Spleen (tissue), 7 donors: ENCODE measurements around the gene PYROXD2.

Experiments used
- POLR2A ChIP-seq, 3 donors: fragments of 450-650 bp; IDR thresholded peaks; one replicate each; pipeline ENCODE4 v1.5.1; 2017; ENCODE audit warnings: antibody characterized with exemption in 3 of 3, mild to moderate bottlenecking in 1 of 3
- POLR2AphosphoS5 ChIP-seq, 3 donors: sonication (generic); formaldehyde crosslinking; IDR thresholded peaks; one replicate each; pipeline ENCODE4 v1.5.1; 2017; ENCODE audit warnings: antibody characterized with exemption in 3 of 3
- TF ChIP-seq, protein P1 (sequence below), 11 experiments: fragments of 200-600 bp in 7 of 11; fragments of 450-650 bp in 4 of 11; sonication (generic) in 4 of 11; IDR thresholded peaks in 8 of 11; conservative IDR thresholded peaks in 3 of 11; 1 replicate in 7 of 11; 2 replicates in 4 of 11; pipeline versions ENCODE4 v1.4.0 to v1.8.0; 2016 to 2021; ENCODE audit warnings: antibody characterized with exemption in 11 of 11, inconsistent platforms in 4 of 11, mild to moderate bottlenecking in 1 of 11
- donor health status: DM: no; HTN: no; CAD: no; lungs with moderate emphysema.
- donor health status: DM: no; HTN: no; CAD: no.
- donor health status: DM: no; HTN: no; CAD: no.

DNA sequence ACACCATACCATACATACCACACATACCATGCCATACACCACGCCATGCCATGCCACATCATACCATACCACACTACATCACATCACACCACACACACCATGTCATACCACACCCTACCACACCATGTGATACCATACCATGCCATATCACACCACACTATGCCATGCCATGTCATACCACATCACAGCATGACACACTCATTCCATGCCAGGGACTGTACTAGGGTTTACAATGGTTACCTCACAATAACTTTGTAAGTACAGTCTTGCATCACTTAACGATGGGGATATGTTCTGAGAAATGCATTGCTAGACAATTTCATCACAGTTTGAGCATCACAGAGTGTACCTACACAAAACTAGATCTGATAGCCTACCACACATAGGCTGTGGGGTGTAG, 14.5 kb downstream of the PYROXD2 start:
- TF ChIP-seq, protein P1, sequence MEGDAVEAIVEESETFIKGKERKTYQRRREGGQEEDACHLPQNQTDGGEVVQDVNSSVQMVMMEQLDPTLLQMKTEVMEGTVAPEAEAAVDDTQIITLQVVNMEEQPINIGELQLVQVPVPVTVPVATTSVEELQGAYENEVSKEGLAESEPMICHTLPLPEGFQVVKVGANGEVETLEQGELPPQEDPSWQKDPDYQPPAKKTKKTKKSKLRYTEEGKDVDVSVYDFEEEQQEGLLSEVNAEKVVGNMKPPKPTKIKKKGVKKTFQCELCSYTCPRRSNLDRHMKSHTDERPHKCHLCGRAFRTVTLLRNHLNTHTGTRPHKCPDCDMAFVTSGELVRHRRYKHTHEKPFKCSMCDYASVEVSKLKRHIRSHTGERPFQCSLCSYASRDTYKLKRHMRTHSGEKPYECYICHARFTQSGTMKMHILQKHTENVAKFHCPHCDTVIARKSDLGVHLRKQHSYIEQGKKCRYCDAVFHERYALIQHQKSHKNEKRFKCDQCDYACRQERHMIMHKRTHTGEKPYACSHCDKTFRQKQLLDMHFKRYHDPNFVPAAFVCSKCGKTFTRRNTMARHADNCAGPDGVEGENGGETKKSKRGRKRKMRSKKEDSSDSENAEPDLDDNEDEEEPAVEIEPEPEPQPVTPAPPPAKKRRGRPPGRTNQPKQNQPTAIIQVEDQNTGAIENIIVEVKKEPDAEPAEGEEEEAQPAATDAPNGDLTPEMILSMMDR (IDR thresholded peaks at IDR 0.05 in 8 of 11, conservative IDR thresholded peaks at IDR 0.05 in 3 of 11) = no peak
- no peak for TF ChIP-seq POLR2AphosphoS5 (IDR thresholded peaks at IDR 0.05)
- no peak for TF ChIP-seq POLR2A (IDR thresholded peaks at IDR 0.05)
